PC-3 (cell line): Measurements from ENCODE around the gene CIAO2B. TPM values are rescaled to one million over a fixed set of nuclear protein-coding genes. Genes with fewer than 3 reads are reported as not detected.

Experiments
- ATAC-seq: fragments of 200-7000 bp; cut with Tn5 transposase; 2 replicates; pipeline ENCODE4 v1.9.1; 2020; ENCODE audit warnings: mild to moderate bottlenecking, moderate library complexity
- BruUV-seq: library from RNA; stranded (reverse); fragments of 400-500 nt; replicated peaks from 2 replicates; lab custom pipeline; 2021; lab: Mats Ljungman, UMichigan
- CTCF ChIA-PET: fragments of 300-600 bp; sonication (Branson Sonifier 250); formaldehyde crosslinking; loops from one replicate; lab custom pipeline; 2022; ENCODE audit warnings: antibody characterized with exemption; lab: Charles Lee
- POLR2A ChIA-PET: fragments of 300-600 bp; sonication (Branson Sonifier 250); formaldehyde crosslinking; loops from one replicate; lab custom pipeline; 2022; ENCODE audit warnings: antibody characterized with exemption; ENCODE audit not compliant: unreplicated experiment; lab: Charles Lee
- DNase-seq: peaks from one replicate; pipeline ENCODE4 v3.0.0-alpha.2; 2015
- H2AFZ ChIP-seq: fragments of 300-600 bp; sonication (generic); 2 replicates; pipeline ENCODE4 v1.6.0; 2016; ENCODE audit warnings: antibody characterized with exemption, low read length
- H3F3A ChIP-seq: fragments of 300-600 bp; sonication (generic); one replicate; pipeline ENCODE4 v1.6.0; 2017; ENCODE audit warnings: antibody characterized with exemption, low read length, control low read depth, mild to moderate bottlenecking; ENCODE audit not compliant: unreplicated experiment
- H3K27ac ChIP-seq: fragments of 300-600 bp; sonication (generic); 2 replicates; pipeline ENCODE4 v1.5.1; 2016; ENCODE audit warnings: mild to moderate bottlenecking, low read length
- H3K27me3 ChIP-seq: fragments of 300-600 bp; sonication (generic); 2 replicates; pipeline ENCODE4 v1.6.1; 2016; ENCODE audit warnings: low read length, mixed read lengths
- H3K36me3 ChIP-seq: fragments of 300-600 bp; sonication (generic); 2 replicates; pipeline ENCODE4 v1.6.1; 2016; ENCODE audit warnings: low read depth, mixed run types, low read length, mixed read lengths
- H3K4me1 ChIP-seq: fragments of 300-600 bp; sonication (generic); 2 replicates; pipeline ENCODE4 v1.5.1; 2016; ENCODE audit warnings: low read length; ENCODE audit not compliant: insufficient read depth
- H3K4me2 ChIP-seq: fragments of 300-600 bp; sonication (generic); 2 replicates; pipeline ENCODE4 v1.6.0; 2016; ENCODE audit warnings: low read length
- H3K4me3 ChIP-seq: fragments of 300-600 bp; sonication (generic); 2 replicates; pipeline ENCODE4 v1.5.1; 2016; ENCODE audit warnings: mild to moderate bottlenecking, low read length, mixed read lengths
- H3K79me2 ChIP-seq: fragments of 300-600 bp; sonication (generic); 2 replicates; pipeline ENCODE4 v1.6.1; 2017; ENCODE audit warnings: low read length, mixed read lengths
- H3K9ac ChIP-seq: fragments of 300-600 bp; sonication (generic); 2 replicates; pipeline ENCODE4 v1.6.0; 2016; ENCODE audit warnings: mild to moderate bottlenecking, low read length
- H3K9me2 ChIP-seq: fragments of 300-600 bp; sonication (generic); replicated peaks from 2 replicates; pipeline ENCODE4 v1.6.1; 2016; ENCODE audit warnings: mixed run types, low read length, mixed read lengths
- H3K9me3 ChIP-seq: fragments of 300-600 bp; sonication (generic); 2 replicates; pipeline ENCODE4 v1.6.1; 2016; ENCODE audit warnings: low read length, mixed read lengths
- H4K20me1 ChIP-seq: fragments of 300-600 bp; sonication (generic); 2 replicates; pipeline ENCODE4 v1.6.1; 2016; ENCODE audit warnings: low read length, mixed read lengths
- CTCF ChIP-seq: fragments of 300-600 bp; sonication (generic); conservative IDR thresholded peaks from 2 replicates; pipeline ENCODE4 v1.5.1; 2017; ENCODE audit warnings: antibody characterized with exemption, low read depth, mild to moderate bottlenecking, low read length
- EZH2 ChIP-seq: fragments of 300-600 bp; sonication (generic); IDR thresholded peaks from one replicate; pipeline ENCODE4 v1.6.1; 2017; ENCODE audit warnings: antibody characterized with exemption, mild to moderate bottlenecking, low read length; ENCODE audit not compliant: unreplicated experiment
- EZH2phosphoT487 ChIP-seq: fragments of 300-600 bp; sonication (generic); IDR thresholded peaks from 2 replicates; pipeline ENCODE4 v1.6.1; 2018; ENCODE audit warnings: mild to moderate bottlenecking, antibody characterized with exemption, low read length, borderline replicate concordance
- intact Hi-C: fragments of 100-400 bp; cut with micrococcal nuclease; formaldehyde crosslinking; loops from 2 replicates; pipeline ENCODE4 v1.9.0; 2023
- total RNA-seq: library from RNA; depleted of rRNA; stranded (reverse); fragments of >200 nt; gene quantifications from 2 replicates; pipeline ENCODE4 v1.2.3, GENCODE V29; 2014

The CIAO2B gene
- total RNA-seq, 1 experiment from 2014 or later = 172 TPM

DNA sequence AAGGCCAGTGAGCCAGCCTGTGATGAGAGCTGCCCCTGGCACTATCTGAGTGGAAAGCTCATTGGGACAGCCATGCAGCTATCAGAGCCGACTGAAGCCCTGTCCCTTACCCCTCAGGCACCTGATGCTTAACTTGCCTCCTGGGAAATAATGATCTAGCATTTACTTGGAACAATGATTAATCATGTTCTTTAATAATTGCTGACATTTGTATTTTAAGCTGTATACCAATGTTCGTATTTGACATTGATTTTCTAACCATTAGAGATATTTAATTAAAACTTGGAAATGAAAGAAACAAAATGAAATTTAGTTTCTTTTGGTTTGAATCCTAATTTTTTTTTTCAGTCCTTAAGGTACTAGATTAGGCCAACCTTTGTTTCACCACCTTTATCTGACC is 43.4 kb downstream of the CIAO2B start:
- no peaks in the 10 kb centered on the region for H3K9me2 ChIP-seq
- DNase-seq (no peak), ATAC-seq (no peak)
- BruUV-seq = no TSS peak
- no peak overlapping the region for H3K9ac ChIP-seq
- no peaks in the 10 kb centered on the region for H4K20me1 ChIP-seq
- no peaks in the 10 kb centered on the region for H3K36me3 ChIP-seq
- no peaks in the 10 kb centered on the region for H3K27me3 ChIP-seq
- TF ChIP-seq EZH2phosphoT487 (no peak), CTCF (no peak), EZH2 (no peak)
- H3K79me2 ChIP-seq = no peaks in the 10 kb centered on the region
- no peaks in the 10 kb centered on the region for H3K4me1 ChIP-seq
- ChIA-PET CTCF (no interaction called here), POLR2A (no interaction called here)
- H3K9me3 ChIP-seq = no peaks in the 10 kb centered on the region
- H3F3A ChIP-seq = no peaks in the 10 kb centered on the region
- no peak overlapping the region for H2AFZ ChIP-seq
- H3K4me2 ChIP-seq = no peak overlapping the region
- intact Hi-C loops = no loop called here
- H3K27ac ChIP-seq = no peak overlapping the region
- no peak overlapping the region for H3K4me3 ChIP-seq

GRCh38 chr16:66889622-66890021 is 44.6 kb downstream of the CIAO2B start:
- TF ChIP-seq CTCF (no peak), EZH2phosphoT487 (no peak), EZH2 (no peak)
- H2AFZ ChIP-seq = no peak overlapping the region
- no peak for ATAC-seq
- intact Hi-C loops = no loop called here
- DNase-seq = no peak
- CTCF ChIA-PET = no interaction called here
- no peak overlapping the region for H3K4me2 ChIP-seq
- no peaks in the 10 kb centered on the region for H4K20me1 ChIP-seq
- H3K27me3 ChIP-seq = no peaks in the 10 kb centered on the region
- POLR2A ChIA-PET = no interaction called here
- no peak overlapping the region for H3K27ac ChIP-seq
- H3K9me3 ChIP-seq = no peaks in the 10 kb centered on the region
- no peaks in the 10 kb centered on the region for H3K79me2 ChIP-seq
- H3K4me1 ChIP-seq = no peaks in the 10 kb centered on the region
- H3K9me2 ChIP-seq = no peaks in the 10 kb centered on the region
- no peak overlapping the region for H3K9ac ChIP-seq
- H3K4me3 ChIP-seq = no peak overlapping the region
- no TSS peak for BruUV-seq
- H3F3A ChIP-seq = no peaks in the 10 kb centered on the region
- peaks cover 3% of the 10 kb centered on the region for H3K36me3 ChIP-seq

DNA sequence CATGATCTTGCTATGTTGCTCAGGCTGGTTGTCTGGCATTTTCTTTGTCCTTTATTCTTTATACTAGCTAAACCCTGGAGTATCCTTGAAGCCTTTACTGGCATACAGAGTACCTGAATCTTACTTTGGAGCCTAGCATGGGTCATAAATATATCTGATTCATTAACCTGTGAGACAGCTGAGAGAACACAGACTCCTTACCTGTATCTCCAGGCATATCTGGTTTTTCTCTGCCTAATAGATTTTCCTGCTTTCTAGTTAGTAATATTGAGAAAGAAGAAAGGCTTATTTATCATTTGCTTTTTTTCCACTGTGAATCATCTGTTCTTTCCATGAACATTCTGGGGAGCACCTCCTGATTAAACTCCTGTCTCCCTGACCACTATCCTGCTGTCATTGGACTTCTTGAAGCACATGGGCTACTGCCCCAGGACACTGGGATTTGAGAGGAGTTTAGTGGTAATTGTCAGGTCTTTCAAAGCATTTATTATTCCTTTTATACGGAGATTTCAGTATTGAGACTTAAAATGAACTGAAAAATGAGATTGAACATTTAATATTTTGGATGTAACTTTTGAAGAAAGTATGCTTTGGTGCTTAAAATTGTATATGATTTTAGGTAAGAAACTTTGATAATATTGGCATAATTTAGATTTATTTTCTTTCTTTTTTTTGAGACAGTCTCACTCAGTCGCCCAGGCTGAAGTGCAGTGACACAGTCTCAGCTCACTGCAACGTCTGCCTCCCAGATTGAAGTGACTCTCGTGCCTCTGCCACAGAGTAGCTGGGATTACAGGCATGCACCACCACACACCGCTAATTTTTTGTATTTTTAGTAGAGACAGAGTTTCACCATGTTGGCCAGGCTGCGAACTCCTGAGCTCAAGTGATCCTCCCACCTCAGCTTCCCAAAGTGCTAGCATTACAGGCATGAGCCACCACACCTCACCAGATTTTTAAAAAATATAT is 45.3 kb downstream of the CIAO2B start:
- no TSS peak for BruUV-seq
- H2AFZ ChIP-seq = no peak overlapping the region
- ChIA-PET CTCF (no interaction called here), POLR2A (no interaction called here)
- no peaks in the 10 kb centered on the region for H3K9me3 ChIP-seq
- ATAC-seq = no peak
- TF ChIP-seq EZH2 = no peak
- no peak for TF ChIP-seq EZH2phosphoT487
- TF ChIP-seq CTCF = no peak
- H3K36me3 ChIP-seq = peaks cover 8% of the 10 kb centered on the region
- no peak overlapping the region for H3K4me2 ChIP-seq
- intact Hi-C loops = no loop called here
- no peaks in the 10 kb centered on the region for H3K4me1 ChIP-seq
- no peaks in the 10 kb centered on the region for H3F3A ChIP-seq
- no peaks in the 10 kb centered on the region for H3K79me2 ChIP-seq
- H3K9ac ChIP-seq = no peak overlapping the region
- no peaks in the 10 kb centered on the region for H3K27me3 ChIP-seq
- H3K27ac ChIP-seq = no peak overlapping the region
- no peak overlapping the region for H3K4me3 ChIP-seq
- no peaks in the 10 kb centered on the region for H3K9me2 ChIP-seq
- no peak for DNase-seq
- no peaks in the 10 kb centered on the region for H4K20me1 ChIP-seq
